Spleen (tissue), 7 donors: ENCODE measurements around the gene OR2M5.

ENCODE experiments used
- POLR2A ChIP-seq, 3 donors: fragments of 450-650 bp; IDR thresholded peaks; one replicate each; pipeline ENCODE4 v1.5.1; 2017; ENCODE audit warnings: antibody characterized with exemption in 3 of 3, mild to moderate bottlenecking in 1 of 3
- POLR2AphosphoS5 ChIP-seq, 3 donors: sonication (generic); formaldehyde crosslinking; IDR thresholded peaks; one replicate each; pipeline ENCODE4 v1.5.1; 2017; ENCODE audit warnings: antibody characterized with exemption in 3 of 3
- TF ChIP-seq, protein P1 (sequence below), 11 experiments: fragments of 200-600 bp in 7 of 11; fragments of 450-650 bp in 4 of 11; sonication (generic) in 4 of 11; IDR thresholded peaks in 8 of 11; conservative IDR thresholded peaks in 3 of 11; 1 replicate in 7 of 11; 2 replicates in 4 of 11; pipeline versions ENCODE4 v1.4.0 to v1.8.0; 2016 to 2021; ENCODE audit warnings: antibody characterized with exemption in 11 of 11, inconsistent platforms in 4 of 11, mild to moderate bottlenecking in 1 of 11
- donor health status: DM: no; HTN: no; CAD: no; lungs with moderate emphysema.
- donor health status: DM: no; HTN: no; CAD: no.
- donor health status: DM: no; HTN: no; CAD: no.

DNA sequence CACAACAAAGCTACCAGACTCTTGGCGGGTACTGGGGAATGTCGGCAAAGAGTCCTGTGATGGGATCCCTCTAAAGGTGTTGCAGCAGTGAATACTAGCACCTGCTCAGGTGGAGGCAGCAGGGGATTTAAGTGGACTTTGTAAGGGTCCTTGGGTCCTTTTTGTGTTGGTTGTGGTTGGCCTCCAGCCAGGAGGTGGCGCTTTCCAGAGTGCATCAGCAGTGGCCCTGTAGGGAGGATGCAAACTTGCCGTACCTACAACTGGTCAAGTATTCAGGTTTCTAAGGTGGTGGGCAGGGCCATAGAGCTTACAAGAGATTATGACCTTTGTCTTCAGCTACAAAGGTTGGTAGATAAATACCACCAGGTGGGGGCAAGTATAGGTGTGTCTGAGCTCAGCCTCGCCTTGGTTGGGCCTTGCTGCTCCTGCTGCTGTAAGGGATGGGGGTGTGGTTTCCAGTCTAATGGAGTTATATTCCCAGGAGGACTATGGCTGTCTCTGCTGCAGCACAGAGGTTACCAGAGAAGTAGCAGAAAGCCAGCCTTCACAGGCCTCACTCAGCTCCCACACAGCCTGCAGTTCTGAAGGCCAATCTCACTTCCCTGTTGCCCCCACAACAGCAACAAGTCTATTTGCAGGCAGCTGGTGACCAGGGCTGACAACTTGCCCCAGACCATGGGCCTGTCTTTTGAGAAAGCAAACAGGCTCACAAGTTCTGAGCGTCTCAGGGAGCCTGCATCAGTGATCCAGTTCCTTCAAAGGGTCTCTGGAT lies 7.3 kb downstream of the OR2M5 start:
- TF ChIP-seq, protein P1, sequence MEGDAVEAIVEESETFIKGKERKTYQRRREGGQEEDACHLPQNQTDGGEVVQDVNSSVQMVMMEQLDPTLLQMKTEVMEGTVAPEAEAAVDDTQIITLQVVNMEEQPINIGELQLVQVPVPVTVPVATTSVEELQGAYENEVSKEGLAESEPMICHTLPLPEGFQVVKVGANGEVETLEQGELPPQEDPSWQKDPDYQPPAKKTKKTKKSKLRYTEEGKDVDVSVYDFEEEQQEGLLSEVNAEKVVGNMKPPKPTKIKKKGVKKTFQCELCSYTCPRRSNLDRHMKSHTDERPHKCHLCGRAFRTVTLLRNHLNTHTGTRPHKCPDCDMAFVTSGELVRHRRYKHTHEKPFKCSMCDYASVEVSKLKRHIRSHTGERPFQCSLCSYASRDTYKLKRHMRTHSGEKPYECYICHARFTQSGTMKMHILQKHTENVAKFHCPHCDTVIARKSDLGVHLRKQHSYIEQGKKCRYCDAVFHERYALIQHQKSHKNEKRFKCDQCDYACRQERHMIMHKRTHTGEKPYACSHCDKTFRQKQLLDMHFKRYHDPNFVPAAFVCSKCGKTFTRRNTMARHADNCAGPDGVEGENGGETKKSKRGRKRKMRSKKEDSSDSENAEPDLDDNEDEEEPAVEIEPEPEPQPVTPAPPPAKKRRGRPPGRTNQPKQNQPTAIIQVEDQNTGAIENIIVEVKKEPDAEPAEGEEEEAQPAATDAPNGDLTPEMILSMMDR (IDR thresholded peaks at IDR 0.05 in 8 of 11, conservative IDR thresholded peaks at IDR 0.05 in 3 of 11): no peak
- TF ChIP-seq POLR2AphosphoS5 (IDR thresholded peaks at IDR 0.05) (no peak), POLR2A (IDR thresholded peaks at IDR 0.05) (no peak)
